K562 (cell line): ENCODE data around the gene RAI1.

ENCODE experiments used
- ARID3A ChIP-seq: IDR thresholded peaks from 2 replicates; pipeline ENCODE4 v1.6.1; 2012; ENCODE audit warnings: low read depth, low read length, improper control_type of control experiment, borderline replicate concordance
- FOS ChIP-seq: IDR thresholded peaks from 3 replicates; pipeline ENCODE4 v1.6.1; 2011; ENCODE audit not compliant: insufficient read length; ENCODE audit errors: extremely low read depth
- PHB ChIP-seq: fragments of 250-450 bp; sonication (Bioruptor Pico); IDR thresholded peaks from 2 replicates; pipeline ENCODE4 v1.5.0; 2021
- POLR2A ChIP-seq: fragments of 450-650 bp; conservative IDR thresholded peaks from 2 replicates; pipeline ENCODE4 v1.6.1; 2016
- SIRT6 ChIP-seq: IDR thresholded peaks from one replicate; pipeline ENCODE4 v1.6.1; 2012; ENCODE audit warnings: low read depth, mild to moderate bottlenecking, control low read depth, inconsistent platforms, low read length, moderate library complexity
- SP2 ChIP-seq: IDR thresholded peaks from 2 replicates; pipeline ENCODE4 v1.6.1; 2011; ENCODE audit warnings: mild to moderate bottlenecking, low read depth, low read length, moderate library complexity; ENCODE audit not compliant: poor library complexity, severe bottlenecking; ENCODE audit errors: extremely low read depth

- no peak for TF ChIP-seq SIRT6
- TF ChIP-seq SP2: no peak
- no peak for TF ChIP-seq PHB (CRISPR knock-in tag)
- no peak for TF ChIP-seq ARID3A
- TF ChIP-seq FOS: no peak
- TF ChIP-seq POLR2A: no peak
Observed at GRCh38 chr17:17766744-17767120, 85.5 kb downstream of the RAI1 start.
